ENCODE data around the gene TLX2. TPM values are rescaled to one million over a fixed set of nuclear protein-coding genes. Genes with fewer than 3 reads are reported as not detected.
"Not testable (repeated sequence)": the region's sequence is repeated elsewhere in the genome, so short reads cannot be mapped to it uniquely, and the experiment has no call there.

Gene TLX2
- not detected for total RNA-seq (ENCODE audit: insufficient read depth, low replicate concordance)

GRCh38 chr2:74514368-74515270 is at the start of gene TLX2:
TLX2 (plus strand) TSS chr2:74514450; CDS start chr2:74514807, 357 bp downstream.
- DNase-seq (ENCODE audit: low spot score): no peak

GRCh38 chr2:74470742-74471141 is 43.5 kb upstream of the TLX2 start:
- DNase-seq (ENCODE audit: low spot score): not testable (repeated sequence)

- no peak for DNase-seq (ENCODE audit: low spot score)
These were observed 42.8 kb upstream of the TLX2 start for GRCh38 chr2:74471332-74472065.

GRCh38 chr2:74472086-74472944 is 41.9 kb upstream of the TLX2 start, which contains the start of gene MRPL53:
MRPL53 (minus strand) TSS chr2:74472680; CDS start chr2:74472660, 20 bp downstream.
- peak; percentile 97 for DNase-seq (ENCODE audit: low spot score)

- DNase-seq (ENCODE audit: low spot score): no peak
These were observed 41.3 kb upstream of the TLX2 start for GRCh38 chr2:74472945-74473258.

GRCh38 chr2:74474481-74474880 is 39.8 kb upstream of the TLX2 start:
- DNase-seq (ENCODE audit: low spot score): no peak

- DNase-seq (ENCODE audit: low spot score): no peak
These were observed 39.4 kb upstream of the TLX2 start for GRCh38 chr2:74474899-74475298.

- DNase-seq (ENCODE audit: low spot score): no peak
These were observed 32.8 kb upstream of the TLX2 start for GRCh38 chr2:74481431-74481830.

GRCh38 chr2:74481961-74482800 is 32.1 kb upstream of the TLX2 start:
- no peak for DNase-seq (ENCODE audit: low spot score)

GRCh38 chr2:74482801-74483674 is 31.2 kb upstream of the TLX2 start, which contains the start of the genes CCDC142 and TTC31:
CCDC142 (minus strand) TSS chr2:74482998; CDS start chr2:74482837, 161 bp downstream.
TTC31 (plus strand) TSS chr2:74483081; CDS start chr2:74483096, 15 bp downstream.
- DNase-seq (ENCODE audit: low spot score): peak; percentile 99

- DNase-seq (ENCODE audit: low spot score): not testable (repeated sequence)
These were observed 30.5 kb upstream of the TLX2 start for GRCh38 chr2:74483675-74484164.

GRCh38 chr2:74486141-74486540 is 28.1 kb upstream of the TLX2 start:
- DNase-seq (ENCODE audit: low spot score): no peak

- DNase-seq (ENCODE audit: low spot score): no peak
These were observed 25.4 kb upstream of the TLX2 start for GRCh38 chr2:74488643-74489481.

- DNase-seq (ENCODE audit: low spot score): no peak
These were observed 24.3 kb upstream of the TLX2 start for GRCh38 chr2:74489906-74490305.

GRCh38 chr2:74491648-74492544 is 22.4 kb upstream of the TLX2 start:
- no peak for DNase-seq (ENCODE audit: low spot score)

GRCh38 chr2:74493546-74493945 is 20.7 kb upstream of the TLX2 start:
- no peak for DNase-seq (ENCODE audit: low spot score)

GRCh38 chr2:74495440-74495839 is 18.8 kb upstream of the TLX2 start:
- no peak for DNase-seq (ENCODE audit: low spot score)

All from umbilical cord (tissue), 2 donors.